ENCODE measurements around the gene CTU1.

CTU1 gene

GRCh38 chr19:51135004-51135403 is 26.8 kb upstream of the CTU1 start:
- DNase-seq (ENCODE audit: low read depth in 1 of 2, low spot score in 1 of 2): no peak

GRCh38 chr19:51131780-51132680 is 23.8 kb upstream of the CTU1 start:
- DNase-seq (ENCODE audit: low read depth in 1 of 2, low spot score in 1 of 2): no peak

GRCh38 chr19:51129716-51130115 is 21.5 kb upstream of the CTU1 start:
- no peak for DNase-seq (ENCODE audit: low read depth in 1 of 2, low spot score in 1 of 2)

GRCh38 chr19:51128227-51128626 is 20.0 kb upstream of the CTU1 start:
- no peak for DNase-seq (ENCODE audit: low read depth in 1 of 2, low spot score in 1 of 2)

GRCh38 chr19:51127755-51128154 is 19.5 kb upstream of the CTU1 start:
- no peak for DNase-seq (ENCODE audit: low read depth in 1 of 2, low spot score in 1 of 2)

- no peak for DNase-seq (ENCODE audit: low read depth in 1 of 2, low spot score in 1 of 2)
Measured at GRCh38 chr19:51127032-51127431, 18.8 kb upstream of the CTU1 start.

- no peak for DNase-seq (ENCODE audit: low read depth in 1 of 2, low spot score in 1 of 2)
Measured at GRCh38 chr19:51125421-51126075, 17.3 kb upstream of the CTU1 start.

- no peak for DNase-seq (ENCODE audit: low read depth in 1 of 2, low spot score in 1 of 2)
Measured at GRCh38 chr19:51124729-51125128, 16.5 kb upstream of the CTU1 start, which contains the start of gene SIGLEC9. SIGLEC9 (plus strand) TSS chr19:51124906; CDS start chr19:51124975, 69 bp downstream.

- no peak for DNase-seq (ENCODE audit: low read depth in 1 of 2, low spot score in 1 of 2)
Measured at GRCh38 chr19:51124216-51124615, 16.0 kb upstream of the CTU1 start.

- no peak for DNase-seq (ENCODE audit: low read depth in 1 of 2, low spot score in 1 of 2)
Measured at GRCh38 chr19:51123802-51124201, 15.6 kb upstream of the CTU1 start.

- DNase-seq (ENCODE audit: low read depth in 1 of 2, low spot score in 1 of 2): no peak
Measured at GRCh38 chr19:51123381-51123800, 15.2 kb upstream of the CTU1 start.

- DNase-seq (ENCODE audit: low read depth in 1 of 2, low spot score in 1 of 2): no peak
Measured at GRCh38 chr19:51122112-51122981, 14.1 kb upstream of the CTU1 start.

- DNase-seq (ENCODE audit: low read depth in 1 of 2, low spot score in 1 of 2): no peak
Measured at GRCh38 chr19:51121257-51121656, 13.0 kb upstream of the CTU1 start.

GRCh38 chr19:51120160-51120559 is 12.0 kb upstream of the CTU1 start:
- no peak for DNase-seq (ENCODE audit: low read depth in 1 of 2, low spot score in 1 of 2)

- DNase-seq (ENCODE audit: low read depth in 1 of 2, low spot score in 1 of 2): no peak
Measured at GRCh38 chr19:51119611-51120010, 11.4 kb upstream of the CTU1 start.

- no peak for DNase-seq (ENCODE audit: low read depth in 1 of 2, low spot score in 1 of 2)
Measured at GRCh38 chr19:51119101-51119500, 10.9 kb upstream of the CTU1 start.

GRCh38 chr19:51116736-51117286 is 8.6 kb upstream of the CTU1 start:
- DNase-seq (ENCODE audit: low read depth in 1 of 2, low spot score in 1 of 2): no peak

GRCh38 chr19:51114087-51114729 is 6.0 kb upstream of the CTU1 start:
- no peak for DNase-seq (ENCODE audit: low read depth in 1 of 2, low spot score in 1 of 2)

- DNase-seq (ENCODE audit: low read depth in 1 of 2, low spot score in 1 of 2): no peak
Measured at GRCh38 chr19:51111606-51112005, 3.4 kb upstream of the CTU1 start.

GRCh38 chr19:51110666-51110971 is 2.4 kb upstream of the CTU1 start:
- no peak for DNase-seq (ENCODE audit: low read depth in 1 of 2, low spot score in 1 of 2)

- no peak for DNase-seq (ENCODE audit: low read depth in 1 of 2, low spot score in 1 of 2)
Measured at GRCh38 chr19:51108805-51109146, 567 bp upstream of the CTU1 start.
